Ovary (tissue), 9 donors: ENCODE measurements around the gene WWOX. TPM values are rescaled to one million over a fixed set of nuclear protein-coding genes. Genes with fewer than 3 reads are reported as not detected.

ENCODE experiments used
- DNase-seq, 5 donors: peaks; one replicate each; pipeline ENCODE4 v3.0.0-alpha.2; 2019 to 2020
- H3K27ac ChIP-seq, 2 donors: fragments of 200-600 bp; one replicate each; pipeline versions ENCODE4 v1.5.1 to v1.8.0; 2019 to 2022
- H3K27me3 ChIP-seq: fragments of 200-600 bp; one replicate; pipeline ENCODE4 v1.8.0; 2022
- H3K36me3 ChIP-seq: fragments of 200-600 bp; sonication (generic); one replicate; pipeline ENCODE4 v1.5.1; 2019
- H3K4me1 ChIP-seq: one replicate; pipeline ENCODE4 v1.8.1; 2013; ENCODE audit warnings: mild to moderate bottlenecking, moderate library complexity; ENCODE audit not compliant: insufficient read depth
- H3K4me3 ChIP-seq: fragments of 200-600 bp; sonication (generic); one replicate; pipeline ENCODE4 v1.5.1; 2017
- H3K9me3 ChIP-seq, 2 donors: fragments of 200-600 bp in 1 of 2; sonication (generic) in 1 of 2; one replicate each; pipeline versions ENCODE4 v1.5.1 to v1.8.1; 2013 to 2019; ENCODE audit warnings: mild to moderate bottlenecking in 1 of 2, moderate library complexity in 1 of 2
- CTCF ChIP-seq, 3 donors: fragments of 450-650 bp in 2 of 3; fragments of 200-600 bp in 1 of 3; IDR thresholded peaks; one replicate each; pipeline versions ENCODE4 v1.5.1 to v1.8.0; 2016 to 2022; ENCODE audit warnings: antibody characterized with exemption in 3 of 3, mild to moderate bottlenecking in 1 of 3
- EP300 ChIP-seq: sonication (generic); formaldehyde crosslinking; IDR thresholded peaks from one replicate; pipeline ENCODE4 v1.6.1; 2017; ENCODE audit warnings: antibody characterized with exemption
- POLR2A ChIP-seq: fragments of 450-650 bp; IDR thresholded peaks from one replicate; pipeline ENCODE4 v1.6.1; 2017; ENCODE audit warnings: antibody characterized with exemption, mild to moderate bottlenecking, moderate library complexity
- WGBS, 3 donors: extraction: QIAGEN DNeasy Blood & Tissue Kit in 1 of 3; methylation state at CpG; one replicate each; pipeline versions ENCODE4 v1.1.5 to v1.1.7; 2013 to 2017; 5-methylcytosine and 5-hydroxymethylcytosine counted together
- intact Hi-C, 4 donors: fragments of 100-400 bp; cut with DNase I; formaldehyde crosslinking; loops; one replicate each; pipeline versions ENCODE4 v1.11.0 to v1.15.1; 2022 to 2023
- polyA plus RNA-seq, 2 donors: library from polyadenylated mRNA; stranded (reverse); fragments of 200-250 nt in 1 of 2; fragments of 350-450 nt in 1 of 2; fragmentation: Illumina TruSeq in 1 of 2; extraction: RNeasy Lipid Tissue Mini Kit (QIAGEN cat#74804) in 1 of 2; gene quantifications; one replicate each; pipeline ENCODE4 v1.2.3, GENCODE V29; 2013 to 2014
- total RNA-seq, 7 donors: library from RNA; depleted of rRNA in 2 of 7; stranded (reverse); fragments of >200 nt in 2 of 7; fragmentation: NEBNext Ultra II Directional in 3 of 7; extraction: Animal tissue kit (Norgen Biotek cat#: 25700) in 3 of 7; gene quantifications; one replicate each; pipeline versions ENCODE4 v1.1.0 to v1.2.4, GENCODE V29; 2016 to 2023
- donor health status: DM: no; HTN: no; CAD: no; lungs with moderate emphysema.
- donor health status: DM: no; HTN: no; CAD: no.
- donor health status: Bipolar disorder and iron deficiency.
- donor health status: DM: yes; HTN: yes; CAD: no.
- donor health status: DM: no; HTN: no; CAD: no.
- donor health status: DM: yes; HTN: yes; CAD: no.

WWOX gene
- total and polyA plus RNA-seq, 9 donors = 11.0 to 40.5 (median 25.2) TPM

- WGBS, 3 donors = 76 to 88% (median 88%) methylated on average over 13 of the region's 13 CpGs
- TF ChIP-seq EP300 (no peak), POLR2A (no peak), CTCF (IDR thresholded peaks at IDR 0.05) (no peak)
- Histone ChIP-seq H3K4me1 (no peaks in the 10 kb centered on the region), H3K9me3 (no peaks in the 10 kb centered on the region), H3K27me3 (no peaks in the 10 kb centered on the region), H3K36me3 (no peaks in the 10 kb centered on the region), H3K27ac (no peak overlapping the region), H3K4me3 (no peak overlapping the region)
- intact Hi-C loops = no loop called here
- no peak for DNase-seq
Observed at GRCh38 chr16:78902321-78902720, 802.9 kb downstream of the WWOX start.

GRCh38 chr16:78903237-78903636, 803.8 kb downstream of the WWOX start:
- intact Hi-C loops = no loop called here
- TF ChIP-seq CTCF (IDR thresholded peaks at IDR 0.05) (no peak), POLR2A (no peak)
- 75 to 88% (median 77%) methylated on average over 4 of the region's 4 CpGs for WGBS, 3 donors
- no peak for DNase-seq
- Histone ChIP-seq H3K9me3 (no peaks in the 10 kb centered on the region), H3K27me3 (no peaks in the 10 kb centered on the region), H3K4me3 (no peak overlapping the region), H3K36me3 (no peaks in the 10 kb centered on the region), H3K4me1 (no peaks in the 10 kb centered on the region), H3K27ac (no peak overlapping the region)

GRCh38 chr16:78903843-78904242, 804.4 kb downstream of the WWOX start:
- Histone ChIP-seq H3K9me3 (no peaks in the 10 kb centered on the region), H3K27ac (no peak overlapping the region), H3K4me1 (no peaks in the 10 kb centered on the region), H3K4me3 (no peak overlapping the region), H3K27me3 (no peaks in the 10 kb centered on the region), H3K36me3 (no peaks in the 10 kb centered on the region)
- 67 to 94% (median 90%) methylated on average over 4 of the region's 4 CpGs for WGBS, 3 donors
- TF ChIP-seq EP300 (no peak), CTCF (IDR thresholded peaks at IDR 0.05) (no peak), POLR2A (no peak)
- intact Hi-C loops = no loop called here
- DNase-seq = no peak

- no peak overlapping the region for H3K4me3 ChIP-seq
- no peak for DNase-seq
- no peaks in the 10 kb centered on the region for H3K36me3 ChIP-seq
- no peak overlapping the region for H3K27ac ChIP-seq
- TF ChIP-seq EP300 (no peak), CTCF (IDR thresholded peaks at IDR 0.05) (no peak), POLR2A (no peak)
- H3K9me3 ChIP-seq = no peaks in the 10 kb centered on the region
- intact Hi-C loops = no loop called here
- 28 to 45% (median 43%) methylated on average over 3 of the region's 3 CpGs for WGBS, 3 donors
- H3K4me1 ChIP-seq = no peaks in the 10 kb centered on the region
- H3K27me3 ChIP-seq = no peaks in the 10 kb centered on the region
Observed at GRCh38 chr16:78906135-78906534, 806.7 kb downstream of the WWOX start.

- no peaks in the 10 kb centered on the region for H3K4me1 ChIP-seq
- no peaks in the 10 kb centered on the region for H3K27me3 ChIP-seq
- no peaks in the 10 kb centered on the region for H3K9me3 ChIP-seq
- H3K36me3 ChIP-seq = no peaks in the 10 kb centered on the region
- 66 to 69% (median 67%) methylated on average over 5 of the region's 5 CpGs for WGBS, 3 donors
- intact Hi-C loops = no loop called here
- no peak overlapping the region for H3K27ac ChIP-seq
- TF ChIP-seq EP300 = no peak
- no peak for TF ChIP-seq CTCF (IDR thresholded peaks at IDR 0.05)
- no peak for TF ChIP-seq POLR2A
- H3K4me3 ChIP-seq = no peak overlapping the region
- DNase-seq = no peak
Observed at GRCh38 chr16:78909226-78909625, 809.8 kb downstream of the WWOX start.
